ENCODE results near the gene KRTAP2-1.
"Not testable (repeated sequence)": the region's sequence is repeated elsewhere in the genome, so short reads cannot be mapped to it uniquely, and the experiment has no call there.

KRTAP2-1 gene

DNA sequence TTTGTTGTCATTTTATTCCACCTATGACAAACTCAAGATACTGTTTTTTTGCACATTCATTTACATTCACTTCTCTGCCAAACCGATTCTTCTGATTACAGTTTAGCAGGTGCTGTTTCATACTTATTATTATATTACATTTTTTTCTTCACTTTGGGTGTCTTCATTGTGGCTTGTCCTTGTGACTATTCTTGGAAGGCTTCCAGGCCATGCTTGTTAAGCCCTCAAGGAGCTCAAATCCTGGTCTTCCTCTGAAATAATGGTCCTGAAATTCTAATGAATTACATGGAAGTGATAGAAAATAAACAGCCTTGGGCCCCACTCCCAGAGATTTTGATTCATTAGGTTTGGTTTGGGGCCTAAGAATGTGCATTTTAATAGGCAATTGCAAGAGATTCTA, 17.2 kb upstream of the KRTAP2-1 start:
- TF ChIP-seq GATA1 (IDR thresholded peaks at IDR 0.05; ENCODE audit: low read depth, low read length): no peak
- no peak for TF ChIP-seq POLR2A (IDR thresholded peaks at IDR 0.05; ENCODE audit: low read length)
- DNase-seq: no peak

DNA sequence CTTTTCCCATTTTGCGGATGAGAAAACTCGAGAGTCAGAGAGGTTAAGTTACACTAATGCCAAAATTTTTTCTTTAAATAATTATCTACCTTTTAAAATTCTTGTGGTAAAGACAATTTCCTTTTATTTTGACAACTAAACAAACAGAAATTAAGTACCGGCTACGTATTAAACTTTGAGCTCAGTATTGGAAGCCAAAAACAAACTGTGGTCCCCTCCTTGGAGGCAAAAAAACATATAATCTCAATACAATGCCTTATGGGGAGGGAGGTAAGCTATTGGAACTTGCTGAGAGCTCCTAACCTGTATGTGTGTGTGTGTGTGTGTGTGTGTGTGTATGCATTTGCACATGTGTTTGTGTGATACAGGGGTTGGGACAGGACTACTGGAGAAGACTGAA, 16.3 kb upstream of the KRTAP2-1 start:
- TF ChIP-seq POLR2A (IDR thresholded peaks at IDR 0.05; ENCODE audit: low read length): no peak
- TF ChIP-seq GATA1 (IDR thresholded peaks at IDR 0.05; ENCODE audit: low read depth, low read length): no peak
- DNase-seq: no peak

DNA sequence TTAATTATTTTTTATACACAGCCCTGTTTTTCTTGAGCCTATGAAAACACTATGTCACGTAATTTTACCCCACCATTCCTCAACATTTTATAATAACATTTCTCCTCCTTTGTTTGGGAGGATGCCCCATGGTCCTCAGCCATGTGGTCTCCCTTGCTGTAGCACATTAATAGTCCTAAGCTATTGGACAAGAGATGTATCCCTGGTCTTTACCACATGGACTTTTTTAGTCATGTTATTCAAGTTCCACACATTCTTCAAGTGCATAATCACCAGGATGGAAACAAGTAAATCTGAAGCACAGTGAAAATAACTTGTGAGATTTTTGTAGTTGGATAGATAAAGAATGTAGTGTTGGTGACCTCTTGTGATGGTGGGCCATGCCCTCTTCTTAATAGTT, 14.8 kb upstream of the KRTAP2-1 start:
- TF ChIP-seq POLR2A (IDR thresholded peaks at IDR 0.05; ENCODE audit: low read length) (no peak), GATA1 (IDR thresholded peaks at IDR 0.05; ENCODE audit: low read depth, low read length) (no peak)
- DNase-seq: no peak

DNA sequence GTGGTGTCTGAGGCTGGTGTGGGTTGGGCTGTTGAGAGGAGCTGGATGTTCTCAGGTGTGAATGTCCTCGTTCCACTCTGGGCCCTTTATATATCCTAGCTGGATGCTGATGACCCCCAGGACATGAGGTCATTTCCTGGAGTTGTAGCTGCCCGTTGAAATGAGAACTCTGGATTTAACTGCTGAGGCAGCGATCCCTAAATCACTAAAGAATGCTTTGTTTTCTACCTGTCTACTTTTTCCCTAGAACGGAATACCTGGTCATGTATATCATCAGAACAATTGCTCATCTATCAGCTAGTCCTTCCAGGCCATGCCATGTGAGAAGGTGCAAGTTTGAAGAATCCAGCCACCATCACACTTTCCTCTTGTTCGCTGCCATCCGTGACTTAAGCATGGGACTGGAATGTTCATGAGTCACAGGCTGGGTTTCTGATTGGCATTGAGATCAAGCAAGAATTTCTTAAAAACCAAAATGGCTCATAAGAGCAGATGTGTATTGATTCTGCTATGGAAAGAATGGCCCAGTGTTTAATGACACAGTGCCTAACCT, 13.0 kb upstream of the KRTAP2-1 start, which contains the start of gene KRTAP2-3:
Gene KRTAP2-3 (minus strand): TSS at position 63 of the 553 bp plus-strand sequence. CDS start 64 bp downstream, outside the sequence.
- DNase-seq: no peak
- no peak for TF ChIP-seq GATA1 (IDR thresholded peaks at IDR 0.05; ENCODE audit: low read depth, low read length)
- TF ChIP-seq POLR2A (IDR thresholded peaks at IDR 0.05; ENCODE audit: low read length): no peak

DNA sequence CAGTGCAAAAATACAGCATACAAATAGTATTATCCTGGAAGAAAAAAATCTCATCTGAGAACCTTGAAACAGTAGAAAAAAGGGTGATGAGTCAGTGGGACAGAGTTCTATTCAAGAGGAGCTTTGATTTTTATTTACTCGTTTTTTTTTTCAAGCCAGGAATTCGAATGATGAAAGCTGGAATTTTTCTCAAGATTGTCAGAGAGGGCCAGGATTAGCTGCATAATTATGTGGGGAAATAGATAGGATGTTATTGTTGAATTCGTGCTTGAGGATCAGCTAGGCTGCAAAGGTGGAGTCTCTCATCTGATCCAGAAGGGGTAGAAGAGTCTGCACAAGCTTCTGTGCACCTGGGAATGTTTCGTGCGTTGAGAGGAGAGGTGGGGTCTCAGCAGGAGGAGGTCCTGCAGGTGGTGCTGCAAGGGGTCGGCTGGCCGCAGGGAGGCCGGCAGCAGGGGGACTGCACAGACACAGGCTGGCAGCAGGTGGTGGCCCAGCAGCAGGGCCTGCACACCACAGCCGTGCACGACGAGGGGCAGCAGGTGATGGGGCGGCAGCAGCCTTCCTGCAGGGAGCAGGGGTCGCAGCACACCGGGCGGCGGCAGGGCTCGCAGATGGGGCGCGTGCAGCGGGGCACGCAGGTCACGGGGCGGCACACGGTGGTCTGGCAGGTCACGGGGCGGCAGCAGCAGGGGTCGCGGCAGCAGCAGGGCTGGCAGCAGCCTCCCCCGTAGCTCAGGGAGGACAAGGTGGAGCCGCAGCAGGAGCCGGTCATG, 12.3 kb upstream of the KRTAP2-1 start:
- not testable (repeated sequence) for DNase-seq

DNA sequence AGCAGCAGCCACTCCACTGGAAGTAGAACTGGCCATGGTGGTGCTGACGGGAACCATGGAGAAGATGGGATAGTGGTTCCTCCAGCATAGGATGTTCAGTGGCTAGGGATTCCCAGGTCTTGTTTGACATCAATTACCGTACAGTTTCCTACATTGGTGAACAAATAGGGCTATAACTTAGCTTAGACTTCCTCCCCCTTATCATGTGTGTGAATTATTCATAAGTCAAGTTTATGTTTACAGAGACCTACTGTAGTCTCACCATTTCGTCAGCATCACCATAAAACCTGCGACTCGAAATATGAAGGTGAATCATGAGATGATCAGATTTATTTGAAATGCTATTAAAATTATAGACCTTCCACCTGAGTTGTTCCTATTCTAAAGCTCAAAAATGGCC, 11.6 kb upstream of the KRTAP2-1 start:
- no peak for TF ChIP-seq GATA1 (IDR thresholded peaks at IDR 0.05; ENCODE audit: low read depth, low read length)
- TF ChIP-seq POLR2A (IDR thresholded peaks at IDR 0.05; ENCODE audit: low read length): no peak

DNA sequence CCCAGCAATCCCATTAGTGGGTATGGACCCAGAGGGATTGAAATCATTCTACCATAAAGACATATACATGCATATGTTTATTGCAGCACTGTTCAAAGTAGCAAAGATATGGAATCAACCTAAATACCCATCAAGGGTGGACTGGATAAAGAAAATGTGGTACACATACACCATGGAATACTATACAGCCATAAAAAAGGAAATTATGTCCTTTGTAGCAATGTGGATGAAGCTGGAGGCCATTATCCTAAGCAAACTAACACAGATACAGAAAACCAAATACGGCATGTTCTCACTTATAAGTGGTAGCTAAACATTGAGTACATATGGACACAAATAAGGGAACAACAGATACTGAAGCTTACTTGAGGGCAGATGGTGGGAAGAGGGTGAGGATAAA, 10.4 kb upstream of the KRTAP2-1 start:
- TF ChIP-seq GATA1 (IDR thresholded peaks at IDR 0.05; ENCODE audit: low read depth, low read length) (no peak), POLR2A (IDR thresholded peaks at IDR 0.05; ENCODE audit: low read length) (no peak)
- DNase-seq: no peak

More for the DNA sequence above, 11.6 kb upstream of the KRTAP2-1 start:
- DNase-seq: no peak

DNA sequence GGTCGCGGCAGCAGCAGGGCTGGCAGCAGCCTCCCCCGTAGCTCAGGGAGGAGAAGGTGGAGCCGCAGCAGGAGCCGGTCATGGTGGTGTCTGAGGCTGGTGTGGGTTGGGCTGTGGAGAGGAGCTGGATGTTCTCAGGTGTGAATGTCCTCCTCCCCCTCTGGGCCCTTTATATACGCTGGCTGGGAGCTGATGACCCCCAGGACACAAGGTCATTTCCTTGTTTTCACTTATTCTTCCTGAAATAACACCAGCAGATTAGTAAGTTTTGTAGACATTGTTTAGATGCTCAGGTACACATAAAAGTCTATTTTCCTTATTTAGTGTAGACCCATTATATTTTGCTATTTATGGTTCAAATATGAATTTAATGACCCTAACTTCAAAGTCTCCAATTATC, 8.0 kb upstream of the KRTAP2-1 start, which contains the start of gene KRTAP2-2:
Gene KRTAP2-2 (minus strand): TSS at position 101 of the 400 bp plus-strand sequence. CDS start 19 bp downstream, at position 82.
- not testable (repeated sequence) for DNase-seq

DNA sequence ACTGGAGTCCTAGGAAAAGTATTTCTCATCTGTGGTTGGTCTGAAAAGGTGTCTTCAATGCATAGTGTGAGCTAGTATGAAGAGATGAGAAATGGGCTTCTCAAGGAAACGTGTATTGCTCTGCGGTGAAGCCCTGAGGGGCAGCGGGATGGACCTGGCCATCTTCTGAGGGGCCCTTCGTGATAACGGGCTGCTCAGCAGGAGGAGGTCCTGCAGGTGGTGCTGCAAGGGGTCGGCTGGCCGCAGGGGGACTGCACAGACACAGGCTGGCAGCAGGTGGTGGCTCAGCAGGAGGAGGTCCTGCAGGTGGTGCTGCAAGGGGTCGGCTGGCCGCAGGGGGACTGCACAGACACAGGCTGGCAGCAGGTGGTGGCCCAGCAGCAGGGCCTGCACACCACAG, 7.4 kb upstream of the KRTAP2-1 start:
- DNase-seq: not testable (repeated sequence)

DNA sequence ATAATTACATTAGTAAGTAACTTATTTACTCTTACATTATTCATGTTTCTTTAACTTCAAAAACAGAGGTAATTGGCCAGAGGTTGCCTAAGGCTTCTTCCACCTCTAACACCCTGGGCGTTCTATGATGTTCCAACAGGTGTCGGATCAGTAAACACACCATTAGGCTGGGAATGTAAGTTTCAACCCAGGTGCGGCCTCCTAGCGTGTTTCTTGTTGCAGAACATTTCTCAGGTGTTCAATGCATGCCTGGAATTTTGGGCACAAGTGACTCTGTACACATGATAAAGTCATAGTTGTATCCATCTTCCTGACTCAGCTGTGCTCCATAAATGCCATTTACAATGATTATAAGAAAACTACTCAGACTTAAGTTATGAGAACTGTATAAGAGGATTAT, 6.9 kb upstream of the KRTAP2-1 start:
- no peak for DNase-seq
- no peak for TF ChIP-seq POLR2A (IDR thresholded peaks at IDR 0.05; ENCODE audit: low read length)
- no peak for TF ChIP-seq GATA1 (IDR thresholded peaks at IDR 0.05; ENCODE audit: low read depth, low read length)

DNA sequence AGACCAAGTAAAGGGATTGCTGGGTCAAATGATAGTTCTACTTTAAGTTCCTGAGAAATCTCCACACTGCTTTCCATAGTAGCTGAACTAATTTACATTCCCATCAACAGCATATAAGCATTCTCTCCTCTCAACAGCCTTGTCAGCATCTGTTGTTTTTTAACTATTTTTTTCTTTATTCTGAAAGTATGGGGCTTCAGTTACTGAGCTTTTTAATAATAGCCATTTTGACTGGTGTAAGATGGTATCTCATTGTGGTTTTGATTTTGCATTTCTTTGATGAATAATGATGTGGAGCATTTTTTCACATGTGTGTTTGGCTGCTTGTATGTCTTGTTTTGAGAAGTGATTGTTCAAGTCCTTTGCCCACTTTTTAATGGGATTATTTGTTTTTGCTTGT, 5.5 kb upstream of the KRTAP2-1 start:
- no peak for DNase-seq
- TF ChIP-seq GATA1 (IDR thresholded peaks at IDR 0.05; ENCODE audit: low read depth, low read length) (no peak), POLR2A (IDR thresholded peaks at IDR 0.05; ENCODE audit: low read length) (no peak)

DNA sequence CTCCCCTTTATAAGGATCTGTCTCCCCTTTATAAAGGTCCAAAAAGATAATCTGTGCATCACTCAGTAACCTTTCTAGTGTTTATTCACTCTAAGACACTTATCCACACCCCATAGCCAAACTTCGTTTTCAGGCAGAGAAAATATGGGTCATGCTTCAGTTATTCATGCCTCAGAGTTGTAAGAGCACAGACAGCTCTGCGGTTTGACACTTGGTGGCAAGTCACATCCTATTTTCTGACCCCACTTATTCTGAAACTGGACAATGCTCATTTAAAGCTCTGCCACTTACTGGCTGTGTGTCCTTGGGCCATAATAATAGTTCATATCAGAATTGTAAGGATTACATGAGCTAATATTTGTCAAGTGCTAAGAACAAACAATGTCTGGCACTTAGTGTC, 2.0 kb upstream of the KRTAP2-1 start:
- TF ChIP-seq GATA1 (IDR thresholded peaks at IDR 0.05; ENCODE audit: low read depth, low read length): no peak
- TF ChIP-seq POLR2A (IDR thresholded peaks at IDR 0.05; ENCODE audit: low read length): no peak
- DNase-seq: no peak

DNA sequence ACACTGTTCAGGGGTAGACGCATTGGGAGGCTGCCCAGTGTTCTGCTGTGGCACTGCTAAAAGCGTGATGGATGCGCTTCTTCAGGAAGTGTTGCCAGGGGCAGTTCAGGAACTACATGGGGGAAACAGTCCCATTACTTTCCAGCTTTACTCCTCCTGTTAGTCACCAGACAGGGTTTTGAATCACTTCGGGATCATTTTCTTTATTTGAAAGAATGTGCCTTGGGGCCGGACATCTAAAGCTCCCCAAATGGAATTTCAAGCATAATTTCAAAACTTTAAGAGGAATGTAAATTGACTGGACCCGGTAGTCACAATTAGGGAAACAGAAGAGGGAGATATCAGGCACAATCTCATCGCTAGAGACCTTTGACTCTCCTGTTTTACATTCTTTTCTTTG, 1.3 kb upstream of the KRTAP2-1 start:
- no peak for DNase-seq
- TF ChIP-seq POLR2A (IDR thresholded peaks at IDR 0.05; ENCODE audit: low read length): no peak
- TF ChIP-seq GATA1 (IDR thresholded peaks at IDR 0.05; ENCODE audit: low read depth, low read length): no peak

DNA sequence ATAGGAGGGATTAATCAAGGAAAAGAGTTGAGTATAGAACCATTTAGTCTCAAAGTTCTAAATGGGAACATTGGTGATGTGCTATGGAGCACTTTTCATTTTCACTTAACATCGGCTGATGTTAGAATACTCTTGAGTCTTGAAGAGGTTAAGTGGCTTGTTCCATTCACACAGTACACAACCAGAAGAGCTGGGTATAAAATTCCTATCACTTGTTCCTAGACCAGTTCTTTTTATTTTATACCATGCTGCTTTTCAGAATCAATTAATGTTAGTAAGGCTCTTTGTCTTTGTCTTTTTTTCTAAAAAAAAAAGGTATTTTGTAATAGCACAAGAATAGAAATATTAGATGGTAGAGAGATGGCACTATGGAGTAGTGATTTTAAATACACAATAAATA, 4.2 kb downstream of the KRTAP2-1 start:
- no peak for DNase-seq
- TF ChIP-seq GATA1 (IDR thresholded peaks at IDR 0.05; ENCODE audit: low read depth, low read length): no peak
- TF ChIP-seq POLR2A (IDR thresholded peaks at IDR 0.05; ENCODE audit: low read length): no peak

DNA sequence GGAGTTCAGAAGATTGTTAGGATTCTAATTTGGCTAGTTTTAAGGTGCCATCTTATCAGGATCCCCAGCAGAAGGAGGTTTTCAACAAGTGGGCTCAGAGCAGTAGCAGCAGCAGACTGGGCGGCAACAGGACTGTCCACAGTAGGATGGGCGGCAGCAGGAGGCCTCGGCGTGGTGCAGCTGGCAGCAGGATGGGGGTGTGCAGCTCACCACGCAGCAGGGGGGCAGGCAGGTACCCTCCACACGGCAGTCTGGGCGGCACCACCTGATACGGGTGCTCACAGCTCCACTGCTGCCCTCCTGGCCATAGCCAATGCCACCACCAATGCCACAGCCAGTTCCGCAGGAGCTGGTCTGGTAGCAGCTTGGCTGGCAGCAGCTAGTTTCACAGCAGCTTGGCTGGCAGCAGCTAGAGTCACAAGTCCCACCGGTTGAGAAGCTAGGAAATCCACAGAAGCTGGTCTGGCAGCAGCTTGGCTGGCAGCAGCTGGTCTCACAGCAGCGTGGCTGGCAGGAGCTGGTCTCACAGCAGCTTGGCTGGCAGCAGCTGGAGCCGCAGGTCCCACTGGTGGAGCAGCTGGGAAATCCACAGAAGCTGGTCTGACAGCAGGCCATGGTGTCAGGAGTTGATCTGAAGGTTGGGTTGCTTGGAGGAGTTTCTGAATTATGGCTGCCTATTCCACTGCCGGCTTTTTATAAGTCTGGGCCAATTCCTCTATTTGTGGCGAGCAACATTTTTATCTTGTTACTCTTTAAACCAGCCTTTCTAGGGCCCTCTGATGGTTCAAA, 6.1 kb downstream of the KRTAP2-1 start, which contains the start of gene KRTAP1-1:
Gene KRTAP1-1 (minus strand): TSS at position 668 of the 789 bp plus-strand sequence. CDS start 53 bp downstream, at position 615.
- DNase-seq: not testable (repeated sequence)
